Cardiac muscle cell (in vitro differentiated cells and primary cell): Measurements from ENCODE around the gene ADGRA3. TPM values are rescaled to one million over a fixed set of nuclear protein-coding genes. Genes with fewer than 3 reads are reported as not detected.

Source experiments
- DNase-seq, 2 donors: peaks; one replicate each; pipeline versions ENCODE4 v3.0.0 to v3.0.0-alpha.2; 2010 to 2017; ENCODE audit warnings: low read depth in 1 of 2, low spot score in 1 of 2
- H3K27ac ChIP-seq: fragments of 200-600 bp; sonication (generic); 2 replicates; pipeline ENCODE4 v1.5.1; 2016
- H3K27me3 ChIP-seq: fragments of 200-600 bp; sonication (generic); 2 replicates; pipeline ENCODE4 v1.6.0; 2016; ENCODE audit warnings: control low read depth
- H3K36me3 ChIP-seq: fragments of 200-600 bp; sonication (generic); 2 replicates; pipeline ENCODE4 v1.5.1; 2016; ENCODE audit warnings: control low read depth
- H3K4me1 ChIP-seq: fragments of 200-600 bp; sonication (generic); 2 replicates; pipeline ENCODE4 v1.8.1; 2017; ENCODE audit warnings: low read depth, mild to moderate bottlenecking, mixed run types
- H3K4me3 ChIP-seq: fragments of 200-600 bp; sonication (generic); 2 replicates; pipeline ENCODE4 v1.5.1; 2016; ENCODE audit warnings: mild to moderate bottlenecking
- H3K9me3 ChIP-seq: fragments of 200-600 bp; sonication (generic); 2 replicates; pipeline ENCODE4 v1.5.1; 2017; ENCODE audit warnings: low read depth, mild to moderate bottlenecking, control low read depth
- CTCF ChIP-seq: IDR thresholded peaks from 2 replicates; pipeline ENCODE4 v1.5.1; 2012; ENCODE audit warnings: low read depth, mild to moderate bottlenecking, low read length
- polyA plus RNA-seq: library from polyadenylated mRNA; unstranded; fragments of >200 nt; fragmentation: Nextera tagmentation; extraction: Ambion mirVana; gene quantifications from 2 replicates; pipeline ENCODE4 v1.2.1, GENCODE V29; 2016
- total RNA-seq: library from RNA; depleted of rRNA; stranded (reverse); fragments of >200 nt; gene quantifications from 2 replicates; pipeline ENCODE4 v1.2.3, GENCODE V29; 2016

ADGRA3 gene
- total RNA-seq = 32.2 and 41.1 TPM in 2 replicates
- polyA plus RNA-seq = 29.3 and 35.4 TPM in 2 replicates

GRCh38 chr4:22515888-22516541, at the start of gene ADGRA3:
ADGRA3 (minus strand) TSS chr4:22516066; CDS start chr4:22515784, 282 bp downstream.
- H3K27ac ChIP-seq = peak within 1 kb of the TSS; percentile 86

GRCh38 chr4:22556495-22556894, 40.6 kb upstream of the ADGRA3 start:
- Histone ChIP-seq H3K27me3 (no peaks in the 10 kb centered on the region), H3K36me3 (no peaks in the 10 kb centered on the region), H3K4me1 (no peaks in the 10 kb centered on the region), H3K4me3 (no peak overlapping the region), H3K9me3 (no peaks in the 10 kb centered on the region), H3K27ac (no peak overlapping the region)
- no peak for DNase-seq
- TF ChIP-seq CTCF = no peak

More at GRCh38 chr4:22515888-22516541, at the start of gene ADGRA3:
- no peaks in the 10 kb centered on the region for H3K9me3 ChIP-seq
- no peak for TF ChIP-seq CTCF
- peak; percentile 84 to 90 for DNase-seq
- no peaks in the 10 kb centered on the region for H3K36me3 ChIP-seq
- peaks cover 7% of the 10 kb centered on the region for H3K4me1 ChIP-seq
- peak within 1 kb of the TSS; percentile 61 for H3K4me3 ChIP-seq
- no peaks in the 10 kb centered on the region for H3K27me3 ChIP-seq

- DNase-seq = no peak
- no peak for TF ChIP-seq CTCF
- no peak overlapping the region for H3K27ac ChIP-seq
- no peaks in the 10 kb centered on the region for H3K36me3 ChIP-seq
- H3K4me1 ChIP-seq = no peaks in the 10 kb centered on the region
- H3K27me3 ChIP-seq = no peaks in the 10 kb centered on the region
- no peak overlapping the region for H3K4me3 ChIP-seq
- no peaks in the 10 kb centered on the region for H3K9me3 ChIP-seq
Measured at GRCh38 chr4:22554670-22555069, 38.8 kb upstream of the ADGRA3 start.

- H3K4me1 ChIP-seq = no peaks in the 10 kb centered on the region
- no peak overlapping the region for H3K27ac ChIP-seq
- no peaks in the 10 kb centered on the region for H3K27me3 ChIP-seq
- H3K36me3 ChIP-seq = no peaks in the 10 kb centered on the region
- no peak for TF ChIP-seq CTCF
- H3K4me3 ChIP-seq = no peak overlapping the region
- no peaks in the 10 kb centered on the region for H3K9me3 ChIP-seq
- no peak for DNase-seq
Measured at GRCh38 chr4:22553560-22553959, 37.7 kb upstream of the ADGRA3 start.

GRCh38 chr4:22552812-22553211, 36.9 kb upstream of the ADGRA3 start:
- no peaks in the 10 kb centered on the region for H3K27me3 ChIP-seq
- no peak for DNase-seq
- no peaks in the 10 kb centered on the region for H3K9me3 ChIP-seq
- no peaks in the 10 kb centered on the region for H3K36me3 ChIP-seq
- H3K4me3 ChIP-seq = no peak overlapping the region
- TF ChIP-seq CTCF = no peak
- H3K4me1 ChIP-seq = no peaks in the 10 kb centered on the region
- H3K27ac ChIP-seq = no peak overlapping the region
